PC-3 (cell line): ENCODE measurements around the gene ZCWPW1.
"Not testable (repeated sequence)": the region's sequence is repeated elsewhere in the genome, so short reads cannot be mapped to it uniquely, and the experiment has no call there.

Experiments
- EZH2 ChIP-seq: fragments of 300-600 bp; sonication (generic); IDR thresholded peaks from one replicate; pipeline ENCODE4 v1.6.1; 2017; ENCODE audit warnings: antibody characterized with exemption, mild to moderate bottlenecking, low read length; ENCODE audit not compliant: unreplicated experiment
- TF ChIP-seq, protein P1 (sequence below): fragments of 300-600 bp; sonication (generic); conservative IDR thresholded peaks from 2 replicates; pipeline ENCODE4 v1.5.1; 2017; ENCODE audit warnings: antibody characterized with exemption, low read depth, mild to moderate bottlenecking, low read length

DNA sequence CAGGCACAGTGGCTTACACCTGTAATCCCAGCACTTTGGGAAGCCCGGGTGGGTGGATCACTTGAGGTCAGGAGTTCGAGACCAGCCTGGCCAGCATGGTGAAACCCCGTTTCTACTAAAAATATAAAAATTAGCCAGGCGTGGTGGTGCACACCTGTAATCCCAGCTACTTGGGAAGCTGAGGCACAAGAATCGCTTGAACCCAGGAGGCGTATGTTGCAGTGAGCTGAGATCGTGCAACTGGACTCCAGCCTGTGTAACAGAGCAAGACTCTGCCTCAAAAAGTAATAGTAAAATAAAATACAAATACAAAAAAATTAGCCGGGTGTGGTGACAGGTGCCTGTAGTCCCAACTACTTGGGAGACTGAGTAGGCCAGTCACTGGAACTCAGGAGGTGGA is 10.2 kb upstream of the ZCWPW1 start:
- TF ChIP-seq, protein P1, sequence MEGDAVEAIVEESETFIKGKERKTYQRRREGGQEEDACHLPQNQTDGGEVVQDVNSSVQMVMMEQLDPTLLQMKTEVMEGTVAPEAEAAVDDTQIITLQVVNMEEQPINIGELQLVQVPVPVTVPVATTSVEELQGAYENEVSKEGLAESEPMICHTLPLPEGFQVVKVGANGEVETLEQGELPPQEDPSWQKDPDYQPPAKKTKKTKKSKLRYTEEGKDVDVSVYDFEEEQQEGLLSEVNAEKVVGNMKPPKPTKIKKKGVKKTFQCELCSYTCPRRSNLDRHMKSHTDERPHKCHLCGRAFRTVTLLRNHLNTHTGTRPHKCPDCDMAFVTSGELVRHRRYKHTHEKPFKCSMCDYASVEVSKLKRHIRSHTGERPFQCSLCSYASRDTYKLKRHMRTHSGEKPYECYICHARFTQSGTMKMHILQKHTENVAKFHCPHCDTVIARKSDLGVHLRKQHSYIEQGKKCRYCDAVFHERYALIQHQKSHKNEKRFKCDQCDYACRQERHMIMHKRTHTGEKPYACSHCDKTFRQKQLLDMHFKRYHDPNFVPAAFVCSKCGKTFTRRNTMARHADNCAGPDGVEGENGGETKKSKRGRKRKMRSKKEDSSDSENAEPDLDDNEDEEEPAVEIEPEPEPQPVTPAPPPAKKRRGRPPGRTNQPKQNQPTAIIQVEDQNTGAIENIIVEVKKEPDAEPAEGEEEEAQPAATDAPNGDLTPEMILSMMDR = not testable (repeated sequence)
- TF ChIP-seq EZH2 = not testable (repeated sequence)
